Medulla oblongata (tissue), 1 donor: ENCODE measurements around the gene CEACAM4.

Experiments
- DNase-seq: peaks from one replicate; pipeline ENCODE4 v3.0.0-alpha.2; 2015; ENCODE audit errors: extremely low spot score

Gene CEACAM4

GRCh38 chr19:41617941-41618730, 8.7 kb downstream of the CEACAM4 start:
- DNase-seq, result no peak

DNA sequence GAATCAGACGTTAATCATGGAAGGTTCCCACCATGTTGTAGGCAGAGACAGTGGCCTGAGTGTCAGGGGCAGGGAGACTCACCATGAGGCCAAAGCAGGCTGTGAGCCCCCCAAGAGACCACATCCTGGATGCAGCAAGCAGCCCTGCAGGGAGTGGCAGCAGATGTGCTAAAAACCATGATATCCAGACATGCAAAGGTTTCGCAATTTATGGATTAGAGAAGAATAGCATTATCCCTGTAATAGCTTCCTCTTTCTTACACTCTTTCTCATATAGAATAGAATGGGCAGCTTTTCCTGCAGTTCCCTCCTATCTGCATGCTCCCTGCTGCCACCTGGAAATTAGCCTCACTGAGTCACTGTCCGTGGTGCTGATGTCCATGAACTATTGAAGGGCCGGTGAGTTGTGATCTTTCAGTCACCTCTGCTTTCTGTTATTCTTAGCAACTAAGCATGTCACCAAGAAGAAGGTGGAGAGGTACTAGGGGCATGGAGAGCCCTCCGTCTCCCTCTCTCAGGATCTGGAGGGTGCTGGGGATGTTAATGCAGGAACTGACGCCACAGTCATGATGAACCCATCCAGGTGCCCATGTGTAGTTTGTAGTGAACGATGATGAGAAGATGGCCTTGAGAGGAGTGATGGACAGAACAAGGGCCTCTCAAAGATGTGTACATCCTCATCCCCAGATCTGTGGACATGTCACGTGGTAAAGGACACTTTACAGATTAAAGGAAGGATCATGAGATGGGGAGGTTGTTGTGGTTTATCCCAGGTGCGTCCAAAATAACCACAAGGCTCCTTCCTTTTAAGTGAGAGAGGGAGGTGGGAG, 9.9 kb downstream of the CEACAM4 start:
- no peak for DNase-seq

DNA sequence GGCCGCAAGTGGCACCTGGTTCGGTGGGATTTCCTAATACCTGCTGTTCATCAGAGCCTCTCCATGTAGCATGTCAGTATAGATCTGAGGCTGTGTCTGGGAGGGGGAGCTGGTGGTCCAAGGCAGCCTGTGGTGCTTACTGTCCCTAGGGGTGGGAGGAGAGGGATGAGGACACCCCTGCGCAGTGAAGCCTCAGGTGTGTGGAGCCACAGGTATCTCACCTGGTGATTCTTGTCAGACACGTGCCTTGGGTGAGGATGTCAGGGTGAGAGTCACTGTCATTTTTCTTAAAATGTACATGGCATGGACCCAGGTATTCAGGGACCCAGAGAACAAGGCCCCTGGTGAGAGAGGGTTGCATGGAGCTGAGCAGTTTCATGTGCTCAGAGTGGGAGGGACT, 11.7 kb downstream of the CEACAM4 start:
- DNase-seq, result no peak

DNA sequence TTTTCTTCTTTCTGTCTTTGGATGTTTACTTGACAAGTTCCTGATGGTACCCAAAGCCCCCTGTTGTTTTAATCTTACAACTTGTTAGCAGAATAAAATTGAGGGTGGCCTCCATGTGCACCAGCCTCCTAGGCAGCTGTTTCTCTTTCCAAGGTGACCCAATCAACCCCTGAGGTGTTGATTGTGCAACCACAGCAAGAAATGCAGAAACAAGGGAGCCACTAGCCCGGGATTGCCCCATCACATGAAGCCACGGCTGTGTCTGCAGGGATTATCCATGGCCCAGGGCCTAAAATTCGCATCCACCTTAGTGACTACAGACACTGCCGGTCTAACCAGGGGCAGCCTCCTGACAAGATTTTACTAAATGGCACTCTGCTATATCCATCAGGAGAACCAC, 14.4 kb downstream of the CEACAM4 start:
- DNase-seq, result no peak

DNA sequence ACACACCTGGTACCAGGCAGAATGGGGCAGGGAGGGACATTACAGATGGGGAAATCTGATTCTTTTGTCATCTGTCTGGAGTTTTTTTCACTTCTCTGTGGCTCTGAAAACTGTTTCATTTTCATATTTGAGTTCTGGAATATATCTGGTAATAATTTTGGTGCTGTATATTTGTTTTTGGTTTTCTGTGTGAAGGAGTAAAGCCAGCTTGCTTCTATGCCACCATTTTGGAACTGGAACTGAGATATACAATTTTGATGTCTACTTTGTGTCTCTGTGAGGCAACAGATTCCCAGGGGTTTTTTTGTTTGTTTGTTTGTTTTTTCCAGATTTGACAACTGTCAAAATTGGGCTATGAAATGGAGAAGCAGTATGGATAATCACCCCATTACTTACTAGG, 16.1 kb downstream of the CEACAM4 start:
- no peak for DNase-seq

DNA sequence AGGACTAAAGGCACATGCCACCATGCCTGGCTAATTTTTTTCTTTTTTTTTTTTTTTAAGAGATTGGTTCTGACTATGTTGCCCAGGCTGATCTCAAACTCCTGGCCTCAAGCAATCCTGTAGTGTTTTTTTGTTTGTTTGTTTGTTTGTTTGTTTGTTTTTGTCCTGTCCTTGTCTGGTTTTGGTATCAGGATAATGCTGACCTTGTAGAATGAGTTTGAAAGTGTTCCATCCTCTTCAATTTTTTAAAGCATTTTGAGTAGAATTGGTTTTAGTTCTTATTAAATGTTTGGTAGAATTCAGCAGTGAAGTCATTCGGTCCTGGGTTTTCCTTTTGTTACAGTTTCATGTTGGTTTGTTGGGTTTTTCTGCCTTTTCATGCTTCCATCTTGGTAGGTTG, 19.2 kb downstream of the CEACAM4 start:
- DNase-seq, result no peak

- DNase-seq, result no peak
Observed at GRCh38 chr19:41606215-41606837, 20.5 kb downstream of the CEACAM4 start.

DNA sequence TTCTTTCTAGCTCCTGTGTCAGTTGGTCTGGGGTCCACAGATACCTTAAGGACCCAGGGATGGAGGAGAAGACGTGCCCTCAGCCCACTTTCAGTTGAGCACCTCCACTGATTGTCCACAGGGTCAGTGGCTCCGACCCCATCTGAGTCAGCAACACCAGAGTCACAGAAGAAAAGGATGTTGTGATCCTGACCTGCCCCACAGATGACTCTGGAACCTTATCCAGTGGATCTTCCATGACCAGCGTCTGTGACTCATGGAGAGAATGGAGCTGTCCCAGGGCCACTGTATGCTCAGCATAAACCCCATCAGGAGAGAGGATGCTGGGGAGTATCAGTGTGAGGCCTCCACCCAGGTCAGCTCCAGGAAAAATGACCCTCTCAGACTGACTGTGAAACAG, 22.0 kb downstream of the CEACAM4 start:
- DNase-seq, result no peak

DNA sequence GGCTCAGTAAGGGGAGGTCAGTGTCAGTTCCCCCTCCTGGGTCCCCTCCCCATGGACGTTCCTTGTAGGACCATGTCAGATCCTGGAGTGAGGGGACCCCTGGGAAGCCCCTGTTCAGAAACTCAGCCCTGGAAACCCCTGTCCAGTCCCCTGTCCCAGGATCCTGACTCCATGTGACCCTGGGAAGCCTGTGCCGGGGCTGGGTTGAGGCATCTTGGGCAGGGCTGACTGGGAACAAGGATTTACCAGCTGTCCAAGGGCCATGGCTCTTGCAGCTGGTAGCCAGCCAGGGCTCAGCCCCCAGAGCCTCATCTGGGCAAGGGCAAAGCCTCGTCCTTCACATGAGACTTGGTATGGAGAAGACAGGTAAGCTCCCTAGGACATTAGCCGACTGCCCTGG, 25.1 kb downstream of the CEACAM4 start:
- DNase-seq, result no peak

DNA sequence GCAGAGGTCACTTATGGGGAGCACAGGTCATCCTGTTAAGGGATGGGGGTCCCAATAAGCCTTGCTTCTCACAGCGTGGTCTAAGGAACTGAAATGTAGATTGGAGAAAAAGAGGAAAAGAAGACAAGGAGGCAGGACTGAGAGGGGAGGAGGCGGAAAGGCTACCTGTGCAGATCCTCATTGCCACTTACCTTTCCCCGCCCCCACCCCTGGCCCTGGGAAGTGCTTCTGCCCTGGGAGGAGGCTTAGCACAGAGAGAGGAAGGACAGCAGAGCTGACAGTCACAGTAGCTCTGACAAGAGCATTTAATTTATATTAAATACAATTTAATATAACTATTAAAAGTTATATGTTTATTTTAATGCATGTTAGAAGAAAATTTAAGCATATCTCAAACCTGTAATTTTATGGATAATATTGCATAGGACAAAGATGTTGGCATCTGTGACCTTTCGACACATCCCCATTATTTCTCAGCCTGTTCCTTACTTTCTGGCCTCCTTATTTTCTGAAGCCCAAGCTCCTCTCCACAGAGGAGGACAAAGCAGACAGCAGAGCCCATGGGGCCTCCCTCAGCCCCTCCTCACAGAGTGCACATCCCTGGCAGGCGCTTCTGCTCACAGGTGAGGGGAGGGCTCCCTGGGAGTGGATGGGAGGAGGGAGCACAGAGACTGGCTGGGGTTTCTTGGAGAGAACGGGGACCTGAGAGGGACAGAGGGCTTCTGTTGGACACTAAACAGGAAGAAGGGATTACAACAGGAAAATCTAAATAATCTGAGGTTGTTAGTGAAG, 27.5 kb downstream of the CEACAM4 start:
- DNase-seq, result no peak

DNA sequence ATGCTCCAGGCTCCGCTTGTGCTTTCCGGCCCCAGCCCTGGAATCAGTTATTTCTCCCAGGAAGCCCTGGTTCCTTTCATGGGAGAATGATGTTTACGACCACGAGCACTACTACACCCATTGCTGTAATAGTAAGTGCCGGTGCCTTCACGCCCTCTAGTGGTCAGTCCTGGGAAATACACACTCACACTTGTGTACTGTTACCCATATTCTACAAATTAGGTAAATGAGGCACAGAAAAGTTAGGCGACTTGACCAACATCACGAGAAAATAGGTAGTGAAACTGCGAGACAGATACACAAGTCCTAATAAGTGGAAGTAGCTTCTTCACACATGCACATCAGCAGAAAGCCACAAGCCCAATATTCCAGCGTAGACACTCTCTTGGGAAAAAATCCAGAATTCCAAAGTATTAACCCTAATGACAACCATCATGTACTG, 29.3 kb downstream of the CEACAM4 start:
- peak; percentile 80 for DNase-seq

- no peak for DNase-seq
Observed at GRCh38 chr19:41595890-41596280, 31.0 kb downstream of the CEACAM4 start.

GRCh38 chr19:41595258-41595889, 31.5 kb downstream of the CEACAM4 start:
- peak; percentile 77 for DNase-seq

DNA sequence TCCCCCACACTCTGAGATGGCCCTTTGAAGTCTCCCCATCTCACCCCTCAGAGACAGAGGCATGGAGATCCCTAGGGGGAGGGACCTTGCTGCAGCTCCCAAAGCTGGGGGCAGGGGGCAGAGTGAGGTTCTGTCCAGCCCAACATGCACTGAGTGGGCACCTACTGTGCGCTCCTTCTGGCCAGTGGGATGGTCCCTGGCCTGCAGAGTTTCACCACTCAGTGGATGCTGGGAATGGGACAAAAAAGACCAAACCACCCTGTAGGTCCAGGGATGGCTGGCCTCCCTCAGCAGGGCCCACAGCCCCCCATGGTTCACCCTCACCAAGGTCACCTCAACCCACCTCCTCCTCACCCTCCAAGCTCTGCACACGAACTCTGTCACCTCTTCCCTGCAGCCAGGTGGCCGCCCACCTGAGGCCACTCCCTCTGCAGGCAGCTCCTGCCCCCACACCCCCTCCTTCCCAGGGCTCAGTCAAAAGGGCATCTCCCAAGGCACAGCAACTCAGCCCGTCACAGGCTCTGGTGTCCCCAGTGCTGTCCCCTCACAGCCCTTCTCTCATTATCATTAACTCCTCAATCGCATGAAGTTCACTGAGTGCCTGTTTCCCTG, 34.8 kb downstream of the CEACAM4 start:
- DNase-seq, result no peak

GRCh38 chr19:41590936-41591335, 35.9 kb downstream of the CEACAM4 start:
- no peak for DNase-seq

GRCh38 chr19:41589371-41589770, 37.5 kb downstream of the CEACAM4 start:
- no peak for DNase-seq

DNA sequence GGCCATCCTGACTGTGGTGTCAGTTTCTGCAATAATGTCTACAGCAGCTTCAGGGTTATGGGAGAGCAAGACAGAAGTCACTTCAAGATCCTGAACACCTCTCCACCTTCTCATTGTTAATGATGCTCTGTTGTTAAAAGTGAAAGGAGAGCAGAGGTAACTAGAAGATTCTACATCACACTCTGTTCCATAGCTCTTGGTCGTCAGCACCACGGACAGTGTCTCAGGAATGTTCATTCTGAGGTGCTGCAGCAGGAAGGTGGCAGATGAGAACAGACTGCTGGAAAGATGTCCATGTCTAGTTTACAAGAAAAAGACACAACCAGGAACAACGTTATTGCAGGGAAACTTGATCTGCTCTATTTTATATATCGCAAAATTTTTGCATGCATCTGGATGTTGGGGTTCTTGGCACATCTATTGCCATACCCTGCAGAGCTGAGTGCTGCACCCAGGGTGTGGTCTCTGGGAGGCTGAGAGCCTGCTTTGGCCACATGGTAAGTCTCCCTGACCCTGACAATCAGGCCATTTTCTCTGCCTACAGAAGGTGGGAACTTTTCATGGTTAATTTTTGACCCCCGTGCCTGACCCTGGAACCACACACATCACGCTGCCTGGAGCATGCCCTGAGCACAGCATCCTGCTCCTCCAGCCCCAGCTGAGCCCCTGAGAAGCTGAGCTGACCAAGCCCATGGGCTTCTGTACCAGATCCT, 38.2 kb downstream of the CEACAM4 start:
- DNase-seq, result no peak

DNA sequence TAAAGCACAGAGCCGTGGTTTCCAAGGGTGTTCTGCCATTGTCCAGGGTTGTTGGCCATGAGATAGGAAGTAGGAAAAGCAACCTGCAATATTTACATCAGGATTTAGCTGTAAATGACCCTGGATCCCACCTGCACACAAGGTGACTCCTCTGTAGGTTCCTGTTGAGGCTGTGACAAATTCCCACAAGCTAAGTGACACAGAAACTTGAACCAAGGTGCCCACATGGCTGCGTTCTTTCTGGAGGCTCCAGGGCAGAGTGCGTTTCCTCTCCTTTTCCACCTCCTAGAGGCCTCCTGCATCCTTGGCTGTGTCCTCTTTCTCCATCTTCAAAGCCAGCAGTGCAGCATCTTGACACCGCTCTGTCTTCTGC, 39.0 kb downstream of the CEACAM4 start:
- no peak for DNase-seq

DNA sequence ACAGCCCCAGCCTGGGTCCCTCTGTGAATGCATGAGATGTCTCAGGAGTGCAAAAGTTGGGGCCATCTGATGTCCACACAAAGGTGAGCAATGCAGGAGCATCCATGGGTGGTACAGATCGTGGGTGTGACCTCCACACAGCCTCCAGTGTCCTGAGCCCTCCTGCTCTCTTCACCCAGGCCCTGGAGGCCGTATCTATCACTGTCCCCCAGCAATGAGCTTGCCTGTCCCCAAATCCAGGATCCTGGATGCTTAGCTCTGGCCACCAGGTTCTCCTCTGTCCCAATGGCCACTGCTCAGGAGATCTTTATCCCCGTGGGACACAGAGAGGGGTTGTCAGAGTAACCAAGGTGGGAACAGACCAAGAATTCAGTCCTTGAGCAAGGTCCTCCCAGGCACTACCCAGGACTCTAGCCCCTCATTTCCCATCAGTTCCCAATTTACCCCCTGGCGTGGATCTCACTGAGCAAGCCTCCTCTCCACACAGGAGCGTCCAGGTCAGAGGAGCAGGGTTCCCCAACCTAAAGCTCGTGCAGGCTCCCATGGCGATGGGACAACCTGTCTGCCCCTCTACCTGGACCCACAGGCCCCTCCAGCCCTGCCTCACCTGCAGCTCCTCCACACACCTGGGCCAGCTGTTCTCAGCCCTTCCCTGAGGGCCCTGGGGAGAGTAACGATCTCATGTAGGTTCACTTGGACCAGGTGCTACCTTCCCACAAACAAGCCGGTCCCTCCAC, 39.6 kb downstream of the CEACAM4 start:
- DNase-seq, result no peak

DNA sequence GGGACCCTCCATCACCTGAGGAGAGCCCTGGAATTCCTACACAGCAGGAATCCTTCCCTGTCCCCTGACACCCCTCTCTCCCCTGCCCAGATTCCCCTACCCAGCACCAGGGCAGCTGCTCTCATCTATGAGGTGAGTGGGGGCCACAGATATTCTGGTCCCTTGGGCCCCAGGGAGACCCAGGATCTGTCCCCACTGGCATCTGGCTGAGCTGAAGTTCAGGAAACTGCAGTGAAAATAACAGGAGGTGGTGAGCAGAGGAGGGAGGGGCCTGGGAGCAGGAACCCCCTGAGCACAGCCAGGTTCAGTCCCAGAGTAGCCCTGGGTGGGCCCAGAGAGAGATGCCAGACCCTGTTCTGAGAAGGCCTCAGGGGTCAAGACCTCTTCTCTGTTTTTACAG, 40.8 kb downstream of the CEACAM4 start:
- DNase-seq, result no peak
